ENCODE measurements around the gene PCDHGA2.
"Not testable (repeated sequence)": the region's sequence is repeated elsewhere in the genome, so short reads cannot be mapped to it uniquely, and the experiment has no call there.

Gene PCDHGA2

DNA sequence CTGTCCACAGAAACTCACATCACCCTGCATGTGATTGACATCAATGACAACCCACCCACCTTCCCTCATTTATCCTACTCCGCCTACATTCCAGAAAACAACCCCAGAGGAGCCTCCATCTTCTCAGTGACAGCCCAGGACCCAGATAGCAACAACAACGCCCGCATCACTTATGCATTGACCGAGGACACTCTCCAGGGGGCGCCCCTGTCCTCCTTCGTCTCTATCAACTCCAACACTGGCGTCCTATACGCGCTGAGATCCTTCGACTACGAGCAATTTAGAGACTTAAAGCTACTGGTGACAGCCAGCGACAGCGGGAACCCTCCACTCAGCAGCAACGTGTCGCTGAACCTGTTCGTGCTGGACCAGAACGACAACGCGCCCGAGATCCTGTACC is 6.8 kb downstream of the PCDHGA2 start:
- no peak for FAIRE-seq
- DNase-seq (ENCODE audit: extremely low spot score, insufficient read length, low read depth), result no peak

DNA sequence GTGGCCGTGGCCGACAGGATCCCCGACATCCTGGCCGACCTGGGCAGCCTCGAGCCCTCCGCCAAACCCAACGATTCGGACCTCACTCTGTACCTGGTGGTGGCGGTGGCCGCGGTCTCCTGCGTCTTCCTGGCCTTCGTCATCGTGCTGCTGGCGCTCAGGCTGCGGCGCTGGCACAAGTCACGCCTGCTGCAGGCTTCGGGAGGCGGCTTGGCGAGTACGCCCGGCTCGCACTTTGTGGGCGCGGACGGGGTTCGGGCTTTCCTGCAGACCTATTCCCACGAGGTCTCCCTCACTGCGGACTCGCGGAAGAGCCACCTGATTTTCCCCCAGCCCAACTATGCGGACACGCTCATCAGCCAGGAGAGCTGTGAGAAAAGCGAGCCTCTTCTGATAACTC is 7.5 kb downstream of the PCDHGA2 start:
- not testable (repeated sequence) for FAIRE-seq; DNase-seq (ENCODE audit: extremely low spot score, insufficient read length, low read depth)

DNA sequence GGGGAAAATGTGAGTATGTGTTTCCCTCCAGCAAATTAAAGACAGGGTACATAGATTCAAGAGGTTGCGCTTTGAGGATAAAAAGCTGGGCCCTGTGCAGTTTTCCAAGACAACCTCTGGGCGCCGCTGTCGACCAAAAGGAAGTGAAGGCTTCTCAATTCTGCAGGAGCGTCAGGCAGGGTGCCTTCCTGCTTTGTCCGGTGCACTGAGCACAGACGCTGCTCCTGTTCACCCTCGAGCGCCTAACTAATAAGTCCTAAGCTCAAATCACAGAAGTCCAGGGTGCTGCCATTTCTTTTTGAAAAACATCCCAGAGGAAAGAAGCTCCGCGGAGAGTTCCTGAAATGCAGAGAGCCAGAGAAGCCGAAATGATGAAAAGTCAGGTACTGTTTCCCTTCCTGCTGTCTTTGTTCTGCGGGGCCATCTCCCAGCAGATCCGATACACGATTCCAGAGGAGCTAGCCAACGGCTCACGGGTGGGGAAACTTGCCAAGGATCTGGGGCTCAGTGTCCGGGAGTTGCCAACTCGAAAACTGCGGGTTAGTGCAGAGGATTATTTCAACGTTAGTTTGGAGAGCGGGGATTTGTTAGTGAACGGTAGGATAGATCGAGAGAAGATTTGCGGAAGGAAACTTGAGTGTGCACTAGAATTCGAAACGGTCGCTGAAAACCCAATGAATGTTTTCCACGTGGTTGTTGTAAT is 11.5 kb downstream of the PCDHGA2 start, which contains the start of gene PCDHGB1:
PCDHGB1 (plus strand) TSS at position 183 of the 703 bp plus-strand sequence; CDS start at position 345, 162 bp downstream.
- FAIRE-seq (no peak), DNase-seq (ENCODE audit: extremely low spot score, insufficient read length, low read depth) (no peak)

DNA sequence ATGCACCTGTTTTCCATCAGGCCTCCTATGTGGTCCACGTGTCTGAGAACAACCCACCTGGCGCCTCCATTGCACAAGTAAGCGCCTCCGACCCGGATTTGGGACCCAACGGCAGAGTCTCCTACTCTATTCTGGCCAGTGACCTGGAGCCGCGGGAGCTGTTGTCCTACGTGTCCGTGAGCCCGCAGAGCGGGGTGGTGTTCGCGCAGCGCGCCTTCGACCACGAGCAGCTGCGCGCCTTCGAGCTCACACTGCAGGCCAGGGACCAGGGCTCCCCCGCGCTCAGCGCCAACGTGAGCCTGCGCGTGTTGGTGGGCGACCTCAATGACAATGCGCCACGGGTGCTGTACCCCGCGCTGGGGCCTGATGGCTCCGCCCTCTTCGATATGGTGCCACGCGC is 13.0 kb downstream of the PCDHGA2 start:
- DNase-seq (ENCODE audit: extremely low spot score, insufficient read length, low read depth), result no peak
- FAIRE-seq, result no peak

DNA sequence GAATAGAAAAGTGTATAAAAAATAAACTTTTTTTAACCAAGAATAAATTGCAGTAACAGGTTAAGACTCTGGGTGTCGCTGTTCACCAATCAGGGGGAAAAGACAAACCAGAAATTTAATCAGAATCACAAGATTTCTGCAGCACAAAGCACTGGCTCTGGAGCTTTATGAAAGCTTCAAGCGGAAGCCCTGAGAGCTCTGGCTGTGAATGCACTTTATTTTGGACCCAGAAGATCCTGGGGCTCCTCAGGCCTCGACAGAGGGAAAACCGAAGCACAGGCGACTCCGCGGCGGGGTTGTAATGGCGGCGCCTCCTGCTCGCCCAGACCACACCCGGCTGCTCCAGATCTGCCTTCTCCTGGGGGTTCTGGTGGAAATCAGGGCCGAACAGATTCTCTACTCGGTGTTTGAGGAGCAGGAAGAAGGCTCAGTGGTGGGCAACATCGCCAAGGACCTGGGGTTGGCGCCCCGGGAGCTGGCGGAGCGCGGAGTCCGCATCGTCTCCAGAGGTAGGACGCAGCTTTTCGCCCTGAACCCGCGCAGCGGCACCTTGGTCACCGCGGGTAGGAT is 16.4 kb downstream of the PCDHGA2 start, which contains the start of gene PCDHGA4:
PCDHGA4 (plus strand) TSS at position 122 of the 570 bp plus-strand sequence; CDS start at position 209, 87 bp downstream.
- DNase-seq (ENCODE audit: extremely low spot score, insufficient read length, low read depth), result no peak

DNA sequence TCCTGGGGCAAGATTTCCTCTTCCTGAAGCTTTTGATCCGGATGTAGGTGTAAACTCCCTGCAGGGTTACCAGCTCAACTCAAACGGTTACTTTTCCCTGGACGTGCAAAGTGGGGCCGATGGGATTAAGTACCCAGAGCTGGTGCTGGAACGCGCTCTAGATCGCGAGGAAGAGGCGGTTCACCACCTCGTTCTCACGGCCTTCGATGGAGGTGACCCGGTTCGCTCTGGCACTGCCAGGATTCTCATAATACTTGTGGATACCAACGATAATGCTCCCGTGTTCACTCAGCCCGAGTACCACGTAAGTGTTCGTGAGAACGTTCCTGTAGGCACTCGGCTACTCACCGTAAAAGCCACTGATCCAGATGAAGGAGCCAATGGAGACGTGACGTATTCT is 17.1 kb downstream of the PCDHGA2 start:
- no peak for DNase-seq (ENCODE audit: extremely low spot score, insufficient read length, low read depth)
- FAIRE-seq, result no peak

More for the DNA sequence above, 16.4 kb downstream of the PCDHGA2 start, which contains the start of gene PCDHGA4:
- no peak for FAIRE-seq

DNA sequence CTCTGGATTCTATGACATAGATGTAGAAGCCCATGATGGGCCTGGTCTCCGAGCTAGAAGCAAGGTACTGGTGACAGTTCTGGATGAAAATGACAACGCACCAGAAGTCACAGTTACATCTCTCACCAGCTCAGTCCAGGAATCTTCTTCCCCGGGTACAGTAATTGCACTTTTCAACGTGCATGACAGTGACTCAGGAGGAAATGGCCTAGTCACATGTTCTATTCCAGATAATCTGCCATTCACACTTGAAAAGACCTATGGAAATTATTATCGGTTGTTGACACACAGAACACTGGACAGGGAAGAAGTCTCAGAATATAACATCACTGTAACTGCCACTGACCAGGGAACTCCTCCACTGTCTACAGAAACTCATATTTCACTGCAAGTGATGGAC is 17.6 kb downstream of the PCDHGA2 start:
- FAIRE-seq, result no peak
- no peak for DNase-seq (ENCODE audit: extremely low spot score, insufficient read length, low read depth)

DNA sequence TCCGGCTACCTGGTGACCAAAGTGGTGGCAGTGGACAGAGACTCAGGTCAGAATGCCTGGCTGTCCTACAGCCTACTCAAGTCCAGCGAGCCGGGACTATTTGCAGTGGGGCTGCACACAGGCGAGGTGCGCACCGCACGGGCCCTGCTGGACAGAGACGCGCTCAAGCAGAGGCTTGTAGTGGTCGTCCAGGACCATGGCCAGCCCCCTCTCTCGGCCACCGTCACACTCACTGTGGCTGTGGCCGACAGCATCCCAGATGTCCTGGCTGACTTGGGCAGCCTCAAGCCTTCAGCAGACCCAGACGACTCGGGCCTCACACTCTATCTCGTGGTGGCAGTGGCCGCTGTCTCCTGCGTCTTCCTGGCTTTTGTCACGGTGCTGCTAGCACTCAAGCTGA is 18.4 kb downstream of the PCDHGA2 start:
- FAIRE-seq, result no peak
- no peak for DNase-seq (ENCODE audit: extremely low spot score, insufficient read length, low read depth)

DNA sequence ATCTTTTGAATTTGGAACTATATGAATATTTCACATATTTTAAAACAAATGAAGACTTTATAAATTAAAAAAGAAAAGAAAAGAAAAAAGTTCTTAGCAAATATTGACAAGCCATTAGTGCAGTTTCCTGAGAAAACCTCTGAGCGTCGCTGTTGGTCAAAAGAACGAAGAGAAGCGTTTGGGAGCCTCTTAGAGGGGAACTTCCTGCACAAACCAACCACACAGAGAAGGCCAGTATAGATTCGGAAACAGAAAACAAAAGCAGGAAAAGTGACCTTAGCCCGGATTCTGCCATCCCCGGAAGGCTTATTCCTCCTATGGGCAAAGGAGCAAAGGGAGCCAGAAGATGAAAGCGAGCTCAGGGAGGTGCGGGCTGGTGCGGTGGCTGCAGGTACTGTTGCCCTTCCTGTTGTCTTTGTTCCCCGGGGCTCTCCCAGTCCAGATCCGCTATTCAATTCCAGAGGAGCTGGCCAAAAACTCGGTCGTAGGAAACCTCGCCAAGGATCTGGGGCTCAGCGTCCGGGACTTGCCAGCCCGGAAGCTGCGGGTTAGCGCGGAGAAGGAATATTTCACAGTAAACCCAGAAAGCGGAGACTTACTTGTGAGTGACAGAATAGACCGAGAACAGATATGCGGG is 21.3 kb downstream of the PCDHGA2 start, which contains the start of gene PCDHGB2:
PCDHGB2 (plus strand) TSS at position 205 of the 637 bp plus-strand sequence; CDS start at position 347, 142 bp downstream.
- DNase-seq (ENCODE audit: extremely low spot score, insufficient read length, low read depth), result peak; percentile 18
- FAIRE-seq, result peak; percentile 24

DNA sequence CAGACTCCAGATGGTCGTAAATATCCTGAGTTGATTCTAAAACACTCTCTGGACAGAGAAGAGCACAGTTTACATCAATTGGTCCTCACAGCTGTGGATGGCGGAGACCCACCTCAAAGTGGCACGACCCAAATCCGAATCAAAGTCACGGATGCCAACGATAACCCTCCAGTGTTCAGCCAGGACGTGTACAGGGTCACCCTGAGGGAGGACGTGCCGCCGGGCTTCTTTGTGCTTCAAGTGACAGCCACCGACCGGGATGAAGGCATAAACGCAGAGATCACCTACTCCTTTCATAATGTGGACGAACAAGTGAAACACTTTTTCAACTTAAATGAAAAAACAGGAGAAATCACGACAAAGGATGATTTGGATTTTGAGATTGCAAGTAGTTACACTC is 22.1 kb downstream of the PCDHGA2 start:
- FAIRE-seq (no peak), DNase-seq (ENCODE audit: extremely low spot score, insufficient read length, low read depth) (no peak)

DNA sequence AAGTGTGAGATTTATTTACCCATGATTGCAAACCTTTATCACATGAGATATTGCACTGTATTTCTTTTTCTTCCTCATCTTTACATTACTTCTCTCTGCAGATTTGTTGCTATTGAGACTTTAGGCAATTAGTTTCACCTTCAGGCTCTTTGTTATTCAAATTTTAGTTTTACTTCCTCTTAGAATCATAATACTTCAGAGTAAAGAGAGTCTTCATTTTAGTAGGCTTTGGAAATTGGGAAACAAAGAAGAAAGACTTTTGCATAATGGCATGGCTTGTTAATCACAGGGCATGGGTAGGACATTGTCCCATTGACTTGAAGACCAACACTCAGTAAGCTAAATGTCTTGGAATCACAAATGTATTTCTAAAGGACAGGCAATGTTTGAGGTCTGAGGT is 24.2 kb downstream of the PCDHGA2 start:
- no peak for DNase-seq (ENCODE audit: extremely low spot score, insufficient read length, low read depth)
- no peak for FAIRE-seq

DNA sequence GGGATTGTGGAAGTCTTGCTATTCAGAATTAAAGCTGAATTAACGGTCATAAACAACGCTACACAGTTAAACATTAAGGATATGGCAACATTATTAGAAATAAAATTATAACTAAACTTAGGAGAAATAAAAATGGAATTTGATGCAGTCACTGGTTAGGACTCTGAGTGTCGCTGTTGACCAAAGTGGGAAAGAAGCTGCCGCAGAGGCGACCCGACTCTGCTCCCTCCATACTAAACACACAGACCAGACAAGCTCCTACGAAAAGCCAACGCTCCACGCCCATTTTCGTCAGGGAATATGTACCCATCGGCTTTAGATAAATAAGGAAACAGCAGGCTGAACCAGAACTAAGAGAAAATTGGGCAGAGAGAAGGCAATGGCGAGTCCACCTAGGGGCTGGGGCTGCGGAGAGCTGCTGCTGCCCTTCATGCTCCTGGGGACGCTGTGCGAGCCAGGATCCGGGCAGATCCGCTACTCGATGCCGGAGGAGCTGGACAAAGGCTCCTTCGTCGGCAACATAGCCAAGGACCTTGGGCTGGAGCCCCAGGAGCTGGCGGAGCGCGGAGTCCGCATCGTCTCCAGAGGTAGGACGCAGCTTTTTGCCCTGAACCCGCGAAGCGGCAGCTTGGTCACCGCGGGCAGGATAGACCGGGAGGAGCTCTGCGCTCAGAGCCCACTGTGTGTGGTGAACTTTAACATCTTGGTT is 25.5 kb downstream of the PCDHGA2 start, which contains the start of gene PCDHGA5:
PCDHGA5 (plus strand) TSS at position 211 of the 709 bp plus-strand sequence; CDS start at position 380, 169 bp downstream.
- DNase-seq (ENCODE audit: extremely low spot score, insufficient read length, low read depth), result no peak
- FAIRE-seq, result no peak

DNA sequence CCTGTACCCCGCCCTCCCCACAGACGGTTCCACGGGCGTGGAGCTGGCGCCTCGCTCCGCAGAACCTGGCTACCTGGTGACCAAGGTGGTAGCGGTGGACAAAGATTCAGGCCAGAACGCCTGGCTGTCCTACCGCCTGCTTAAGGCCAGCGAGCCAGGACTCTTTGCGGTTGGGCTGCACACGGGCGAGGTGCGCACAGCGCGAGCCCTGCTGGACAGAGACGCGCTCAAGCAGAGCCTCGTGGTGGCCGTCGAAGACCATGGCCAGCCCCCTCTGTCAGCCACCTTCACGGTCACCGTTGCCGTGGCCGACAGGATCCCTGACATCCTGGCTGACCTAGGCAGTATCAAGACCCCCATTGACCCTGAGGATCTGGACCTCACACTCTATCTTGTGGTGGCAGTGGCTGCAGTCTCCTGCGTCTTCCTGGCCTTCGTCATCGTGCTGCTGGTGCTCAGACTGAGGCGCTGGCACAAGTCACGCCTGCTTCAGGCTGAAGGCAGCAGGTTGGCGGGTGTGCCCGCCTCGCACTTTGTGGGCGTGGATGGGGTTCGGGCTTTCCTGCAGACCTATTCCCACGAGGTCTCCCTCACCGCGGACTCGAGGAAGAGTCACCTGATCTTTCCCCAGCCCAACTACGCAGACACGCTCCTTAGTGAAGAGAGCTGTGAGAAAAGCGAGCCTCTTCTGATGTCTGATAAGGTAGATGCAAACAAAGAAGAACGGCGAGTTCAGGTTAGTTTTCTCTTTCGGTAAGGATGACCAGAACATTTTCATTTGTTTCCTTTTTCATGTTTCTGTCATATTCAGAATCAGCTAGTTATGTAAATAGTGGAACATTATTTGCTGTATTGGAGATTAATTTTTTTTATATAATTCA is 27.7 kb downstream of the PCDHGA2 start:
- no peak for FAIRE-seq
- no peak for DNase-seq (ENCODE audit: extremely low spot score, insufficient read length, low read depth)

DNA sequence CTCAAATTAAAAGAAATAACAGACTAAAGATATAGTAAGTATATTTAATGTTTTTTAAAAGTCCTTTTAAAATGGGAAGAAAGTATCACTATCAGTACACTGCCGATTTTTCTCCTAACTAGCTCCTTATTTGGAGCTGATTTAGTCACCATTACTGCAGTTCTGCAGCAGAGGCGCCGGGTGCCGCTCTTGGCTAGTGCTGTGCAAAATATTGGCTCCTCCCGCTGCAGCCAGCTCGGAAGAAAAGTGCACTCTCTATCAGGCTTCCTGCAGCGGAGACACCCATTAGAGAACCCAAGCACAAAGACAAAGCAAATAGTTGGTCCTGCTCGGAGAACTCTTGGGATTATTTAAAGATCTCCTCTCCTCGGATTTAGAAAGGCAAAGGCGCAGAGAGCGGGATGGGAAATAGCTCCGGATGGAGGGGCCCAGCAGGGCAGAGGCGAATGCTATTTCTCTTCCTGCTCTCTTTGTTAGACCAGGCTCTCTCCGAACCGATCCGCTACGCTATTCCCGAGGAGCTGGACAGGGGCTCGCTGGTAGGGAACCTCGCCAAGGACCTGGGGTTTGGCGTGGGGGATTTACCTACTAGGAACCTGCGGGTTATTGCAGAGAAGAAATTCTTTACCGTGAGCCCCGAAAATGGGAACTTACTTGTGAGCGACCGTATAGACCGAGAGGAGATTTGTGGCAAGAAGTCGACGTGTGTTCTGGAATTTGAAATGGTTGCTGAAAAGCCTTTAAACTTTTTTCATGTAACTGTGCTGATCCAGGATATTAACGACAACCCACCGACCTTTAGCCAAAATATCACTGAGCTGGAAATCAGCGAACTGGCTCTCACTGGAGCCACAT is 31.7 kb downstream of the PCDHGA2 start, which contains the start of gene PCDHGB3:
PCDHGB3 (plus strand) TSS at position 249 of the 855 bp plus-strand sequence; CDS start at position 402, 153 bp downstream.
- no peak for FAIRE-seq
- peak; percentile 17 for DNase-seq (ENCODE audit: extremely low spot score, insufficient read length, low read depth)

DNA sequence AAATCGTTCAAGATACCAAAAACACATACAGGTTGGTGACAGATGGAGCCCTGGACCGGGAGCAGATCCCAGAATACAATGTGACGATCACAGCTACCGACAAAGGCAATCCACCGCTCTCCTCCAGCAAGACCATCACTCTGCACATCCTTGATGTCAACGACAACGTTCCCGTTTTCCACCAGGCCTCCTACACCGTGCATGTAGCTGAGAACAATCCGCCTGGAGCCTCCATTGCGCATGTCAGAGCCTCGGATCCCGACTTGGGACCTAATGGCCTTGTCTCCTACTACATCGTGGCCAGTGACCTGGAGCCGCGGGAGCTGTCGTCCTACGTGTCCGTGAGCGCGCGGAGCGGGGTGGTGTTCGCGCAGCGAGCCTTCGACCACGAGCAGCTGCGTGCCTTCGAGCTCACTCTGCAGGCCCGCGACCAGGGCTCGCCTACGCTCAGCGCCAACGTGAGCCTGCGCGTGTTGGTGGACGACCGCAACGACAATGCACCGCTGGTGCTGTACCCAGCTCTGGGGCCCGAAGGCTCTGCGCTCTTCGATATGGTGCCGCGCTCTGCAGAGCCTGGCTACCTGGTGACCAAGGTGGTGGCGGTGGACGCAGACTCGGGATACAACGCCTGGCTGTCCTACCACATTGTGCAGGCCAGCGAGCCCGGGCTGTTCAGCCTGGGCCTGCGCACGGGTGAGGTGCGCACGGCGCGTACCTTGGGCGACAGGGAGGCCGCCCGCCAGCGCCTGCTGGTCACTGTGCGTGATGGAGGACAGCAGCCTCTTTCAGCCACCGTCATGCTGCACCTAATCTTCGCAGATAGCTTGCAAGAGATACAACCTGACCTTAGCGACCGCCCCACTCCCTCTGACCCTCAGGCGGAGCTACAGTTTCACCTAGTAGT is 33.3 kb downstream of the PCDHGA2 start:
- FAIRE-seq, result no peak
- no peak for DNase-seq (ENCODE audit: extremely low spot score, insufficient read length, low read depth)

DNA sequence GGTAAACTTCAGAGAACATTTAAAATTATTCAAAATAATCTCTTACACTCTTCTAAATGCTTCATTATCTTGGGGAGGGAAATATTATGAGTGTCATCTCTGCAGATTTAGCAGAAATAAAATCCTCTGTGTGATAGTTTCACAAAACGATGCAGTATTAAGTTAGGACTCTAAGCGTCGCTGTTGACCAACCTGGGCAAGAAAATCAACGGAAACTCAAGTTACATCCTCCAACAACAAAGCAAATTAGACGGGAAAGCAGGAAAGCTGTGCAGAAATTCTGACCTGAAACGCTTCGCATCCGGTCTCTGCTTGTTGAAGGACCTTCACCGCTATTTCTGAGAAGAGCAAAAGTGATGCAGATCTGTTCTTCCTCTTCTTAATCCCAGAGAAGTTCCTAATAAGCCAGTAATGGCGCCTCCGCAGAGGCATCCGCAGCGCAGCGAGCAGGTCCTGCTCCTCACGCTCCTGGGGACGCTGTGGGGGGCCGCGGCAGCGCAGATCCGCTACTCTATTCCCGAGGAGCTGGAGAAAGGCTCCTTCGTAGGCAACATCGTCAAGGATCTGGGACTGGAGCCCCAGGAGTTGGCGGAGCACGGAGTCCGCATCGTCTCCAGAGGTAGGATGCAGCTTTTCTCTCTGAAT is 35.2 kb downstream of the PCDHGA2 start, which contains the start of gene PCDHGA6:
PCDHGA6 (plus strand) TSS at position 219 of the 645 bp plus-strand sequence; CDS start at position 412, 193 bp downstream.
- no peak for DNase-seq (ENCODE audit: extremely low spot score, insufficient read length, low read depth)
- FAIRE-seq, result no peak

DNA sequence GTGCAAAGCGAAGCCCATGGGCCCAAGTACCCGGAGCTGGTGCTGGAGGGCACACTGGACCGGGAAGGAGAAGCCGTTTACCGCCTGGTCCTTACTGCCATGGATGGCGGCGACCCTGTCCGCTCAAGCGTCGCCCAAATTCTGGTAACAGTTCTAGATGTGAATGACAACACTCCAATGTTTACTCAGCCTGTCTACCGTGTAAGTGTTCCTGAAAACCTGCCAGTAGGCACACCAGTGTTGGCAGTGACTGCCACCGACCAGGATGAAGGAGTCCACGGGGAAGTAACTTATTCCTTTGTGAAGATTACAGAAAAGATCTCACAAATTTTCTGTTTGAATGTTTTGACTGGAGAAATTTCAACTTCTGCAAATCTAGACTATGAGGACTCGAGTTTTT is 36.1 kb downstream of the PCDHGA2 start:
- DNase-seq (ENCODE audit: extremely low spot score, insufficient read length, low read depth) (no peak), FAIRE-seq (no peak)
